ENCODE data around the gene NEDD4. TPM values are rescaled to one million over a fixed set of nuclear protein-coding genes. Genes with fewer than 3 reads are reported as not detected.
"Not testable (repeated sequence)": the region's sequence is repeated elsewhere in the genome, so short reads cannot be mapped to it uniquely, and the experiment has no call there.

Gene NEDD4
- polyA plus RNA-seq, 1 donor from 2014 or later, result 1.6 TPM

- Histone ChIP-seq H3K27me3 (ENCODE audit: insufficient read depth, low read depth, low read length) (no peaks in the 10 kb centered on the region), H3K79me2 (replicated peaks; ENCODE audit: insufficient read depth, low read length) (no peaks in the 10 kb centered on the region), H3K9me3 (ENCODE audit: low read length) (no peaks in the 10 kb centered on the region), H3K36me3 (ENCODE audit: insufficient read depth, low read length) (no peaks in the 10 kb centered on the region), H3K9me2 (ENCODE audit: insufficient read depth, low read length) (no peaks in the 10 kb centered on the region), H3K9ac (ENCODE audit: low read length) (no peak overlapping the region), H4K20me1 (ENCODE audit: insufficient read depth) (no peaks in the 10 kb centered on the region), H3K4me2 (ENCODE audit: low read length) (no peak overlapping the region), H2AFZ (ENCODE audit: low read depth, low read length) (no peak overlapping the region), H3K27ac (ENCODE audit: low read length) (no peak overlapping the region), H3K4me3 (ENCODE audit: low read length) (no peak overlapping the region), H3F3A (ENCODE audit: insufficient read depth, low read length, poor library complexity, severe bottlenecking) (no peaks in the 10 kb centered on the region)
- no peak for TF ChIP-seq SMC3 (conservative IDR thresholded peaks at IDR 0.05; ENCODE audit: poor library complexity)
- no peak for TF ChIP-seq EZH2 (IDR thresholded peaks at IDR 0.05; ENCODE audit: borderline replicate concordance, insufficient read depth, low read length, poor library complexity, severe bottlenecking)
- no peak for TF ChIP-seq TAF1 (IDR thresholded peaks at IDR 0.05; ENCODE audit: low read depth)
- no peak for TF ChIP-seq CTCF (IDR thresholded peaks at IDR 0.05; ENCODE audit: poor library complexity, severe bottlenecking)
- no peak for TF ChIP-seq RAD21 (conservative IDR thresholded peaks at IDR 0.05)
- no peak for TF ChIP-seq REST (IDR thresholded peaks at IDR 0.05; ENCODE audit: borderline replicate concordance)
- TF ChIP-seq MXI1 (conservative IDR thresholded peaks at IDR 0.05; ENCODE audit: poor library complexity, severe bottlenecking), result no peak
- TF ChIP-seq POLR2AphosphoS5 (IDR thresholded peaks at IDR 0.05), result no peak
- no peak for TF ChIP-seq EP300 (conservative IDR thresholded peaks at IDR 0.05; ENCODE audit: poor library complexity, severe bottlenecking)
These were observed 170.2 kb downstream of the NEDD4 start for GRCh38 chr15:55823191-55823670.

GRCh38 chr15:55821740-55822139 lies 171.7 kb downstream of the NEDD4 start:
- H3K79me2 ChIP-seq (replicated peaks; ENCODE audit: insufficient read depth, low read length); H3K4me3 ChIP-seq (ENCODE audit: low read length); H3K9ac ChIP-seq (ENCODE audit: low read length); H3K9me3 ChIP-seq (ENCODE audit: low read length); H3K9me2 ChIP-seq (ENCODE audit: insufficient read depth, low read length); H3K36me3 ChIP-seq (ENCODE audit: insufficient read depth, low read length); H3F3A ChIP-seq (ENCODE audit: insufficient read depth, low read length, poor library complexity, severe bottlenecking); H3K27me3 ChIP-seq (ENCODE audit: insufficient read depth, low read depth, low read length); H3K4me2 ChIP-seq (ENCODE audit: low read length); H3K27ac ChIP-seq (ENCODE audit: low read length); H2AFZ ChIP-seq (ENCODE audit: low read depth, low read length); H4K20me1 ChIP-seq (ENCODE audit: insufficient read depth): not testable (repeated sequence)

GRCh38 chr15:55820043-55820442 lies 173.4 kb downstream of the NEDD4 start:
- Histone ChIP-seq H2AFZ (ENCODE audit: low read depth, low read length) (no peak overlapping the region), H3F3A (ENCODE audit: insufficient read depth, low read length, poor library complexity, severe bottlenecking) (no peaks in the 10 kb centered on the region), H3K27ac (ENCODE audit: low read length) (no peak overlapping the region), H3K36me3 (ENCODE audit: insufficient read depth, low read length) (no peaks in the 10 kb centered on the region), H3K9ac (ENCODE audit: low read length) (no peak overlapping the region), H3K79me2 (replicated peaks; ENCODE audit: insufficient read depth, low read length) (no peaks in the 10 kb centered on the region), H3K4me2 (ENCODE audit: low read length) (no peak overlapping the region), H4K20me1 (ENCODE audit: insufficient read depth) (no peaks in the 10 kb centered on the region), H3K27me3 (ENCODE audit: insufficient read depth, low read depth, low read length) (no peaks in the 10 kb centered on the region), H3K4me3 (ENCODE audit: low read length) (no peak overlapping the region), H3K9me2 (ENCODE audit: insufficient read depth, low read length) (no peaks in the 10 kb centered on the region), H3K9me3 (ENCODE audit: low read length) (no peaks in the 10 kb centered on the region)
- TF ChIP-seq EZH2 (IDR thresholded peaks at IDR 0.05; ENCODE audit: borderline replicate concordance, insufficient read depth, low read length, poor library complexity, severe bottlenecking) (no peak), TAF1 (IDR thresholded peaks at IDR 0.05; ENCODE audit: low read depth) (no peak), MXI1 (conservative IDR thresholded peaks at IDR 0.05; ENCODE audit: poor library complexity, severe bottlenecking) (no peak), EP300 (conservative IDR thresholded peaks at IDR 0.05; ENCODE audit: poor library complexity, severe bottlenecking) (no peak), REST (IDR thresholded peaks at IDR 0.05; ENCODE audit: borderline replicate concordance) (no peak)

Data from neural cell (in vitro differentiated cells).